Hematopoietic multipotent progenitor cell treated with erythropoietin and hydrocortisone succinate and interleukin-3 and kit ligand, for 8 days (in vitro differentiated cells): ENCODE results near the gene NCS1.
A peak's percentile ranks its signal among the peaks of the same experiment; 100 is the strongest.

Experiments used
- DNase-seq: peaks from one replicate; pipeline ENCODE4 v3.0.0-alpha.2; 2015

NCS1 gene

GRCh38 chr9:130172161-130172857 lies at the start of gene NCS1:
TSS of gene NCS1 (plus strand) at chr9:130172404. CDS start at chr9:130172664, 260 bp downstream.
- peak; percentile 59 for DNase-seq

DNA sequence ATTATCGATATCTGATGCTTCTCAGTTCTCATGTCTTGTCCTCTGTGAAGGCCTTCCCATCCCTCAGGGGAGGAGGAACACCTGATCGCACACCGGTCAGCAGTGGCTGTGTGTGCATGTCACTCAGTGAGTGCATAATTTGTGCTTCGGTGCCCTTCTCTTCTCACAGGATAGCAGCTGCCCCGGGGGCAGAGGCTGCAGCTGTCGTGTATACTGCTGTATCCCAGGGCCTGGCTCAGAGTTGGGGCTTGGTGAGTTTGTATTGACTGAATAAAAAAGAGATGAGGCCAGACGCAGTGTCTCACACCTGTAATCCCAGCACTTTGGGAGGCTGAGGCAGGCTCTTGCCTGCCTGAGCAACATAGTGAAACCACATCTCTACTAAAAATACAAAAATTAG lies 49.7 kb upstream of the NCS1 start:
- no peak for DNase-seq

GRCh38 chr9:130124085-130124860 lies 47.9 kb upstream of the NCS1 start:
- DNase-seq: no peak

GRCh38 chr9:130126721-130127433 lies 45.3 kb upstream of the NCS1 start:
- no peak for DNase-seq

DNA sequence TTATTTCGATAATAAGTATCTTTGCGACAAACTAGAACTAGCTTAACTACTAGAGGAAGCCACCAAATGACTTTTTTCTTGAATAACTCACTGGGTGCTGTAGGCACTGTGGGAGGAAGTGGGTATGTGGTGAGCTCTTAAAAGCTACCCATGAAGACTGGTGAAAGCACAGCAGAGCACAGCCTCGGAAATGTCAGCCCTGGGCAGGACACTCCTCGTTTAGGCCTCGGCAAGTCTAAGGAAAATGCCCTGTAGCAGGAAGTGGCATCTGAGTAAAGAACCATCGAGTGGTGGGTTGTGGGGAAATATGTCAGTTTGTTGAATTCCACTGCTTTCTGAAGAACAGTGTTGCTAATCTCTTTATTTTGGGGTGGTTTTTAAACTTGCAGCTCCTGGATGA lies 44.0 kb upstream of the NCS1 start:
- peak; percentile 41 for DNase-seq

GRCh38 chr9:130128733-130129431 lies 43.3 kb upstream of the NCS1 start:
- DNase-seq: peak; percentile 98

DNA sequence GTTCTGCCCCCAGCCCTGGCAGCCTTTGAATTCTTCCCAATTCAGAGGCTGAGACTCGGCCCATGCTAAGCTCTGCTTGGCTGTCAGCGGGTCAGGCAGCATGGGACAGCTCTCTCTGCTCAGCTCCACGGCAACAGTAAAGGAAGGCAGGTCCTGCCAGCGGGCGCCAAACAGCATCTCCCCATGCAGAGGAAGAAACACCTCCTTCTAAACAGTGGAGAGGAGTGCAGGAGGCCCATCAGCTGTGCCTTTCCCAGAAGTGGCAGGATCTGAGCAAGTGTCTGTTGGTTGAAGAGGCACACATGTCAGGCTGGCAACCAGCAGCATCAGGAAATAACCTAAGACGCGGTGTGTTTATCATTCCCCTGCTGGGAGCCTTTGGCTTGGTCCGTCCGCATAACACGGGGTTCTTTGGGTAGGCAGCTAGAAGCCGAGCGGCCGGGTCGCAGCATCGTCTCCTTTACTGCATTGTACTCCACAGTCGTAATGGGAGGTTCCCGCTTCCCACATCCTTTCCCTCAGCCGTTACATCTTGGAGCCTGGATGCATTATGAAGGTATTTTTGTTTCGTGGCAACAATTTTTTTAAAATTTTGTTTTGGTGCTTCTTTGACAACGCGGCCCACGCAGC lies 42.7 kb upstream of the NCS1 start:
- no peak for DNase-seq

DNA sequence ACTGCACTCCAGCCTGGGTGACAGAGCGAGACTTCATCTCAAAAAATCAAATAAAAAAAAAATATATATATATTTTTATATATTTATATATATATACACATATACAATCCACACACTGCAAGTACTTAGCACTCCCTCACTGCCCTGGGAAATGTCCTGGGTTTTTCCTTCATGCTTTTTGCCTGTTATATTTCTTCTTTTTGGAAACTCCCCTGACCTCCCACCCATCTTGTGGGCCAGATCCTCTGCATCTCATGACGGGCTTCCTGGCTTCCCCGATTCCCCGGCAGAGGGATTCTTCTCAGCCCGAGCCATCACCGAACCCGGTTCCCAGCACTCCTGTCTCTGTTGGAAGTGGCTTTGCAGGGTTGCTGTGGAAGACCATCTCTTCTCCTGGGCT lies 39.5 kb upstream of the NCS1 start:
- DNase-seq: no peak

DNA sequence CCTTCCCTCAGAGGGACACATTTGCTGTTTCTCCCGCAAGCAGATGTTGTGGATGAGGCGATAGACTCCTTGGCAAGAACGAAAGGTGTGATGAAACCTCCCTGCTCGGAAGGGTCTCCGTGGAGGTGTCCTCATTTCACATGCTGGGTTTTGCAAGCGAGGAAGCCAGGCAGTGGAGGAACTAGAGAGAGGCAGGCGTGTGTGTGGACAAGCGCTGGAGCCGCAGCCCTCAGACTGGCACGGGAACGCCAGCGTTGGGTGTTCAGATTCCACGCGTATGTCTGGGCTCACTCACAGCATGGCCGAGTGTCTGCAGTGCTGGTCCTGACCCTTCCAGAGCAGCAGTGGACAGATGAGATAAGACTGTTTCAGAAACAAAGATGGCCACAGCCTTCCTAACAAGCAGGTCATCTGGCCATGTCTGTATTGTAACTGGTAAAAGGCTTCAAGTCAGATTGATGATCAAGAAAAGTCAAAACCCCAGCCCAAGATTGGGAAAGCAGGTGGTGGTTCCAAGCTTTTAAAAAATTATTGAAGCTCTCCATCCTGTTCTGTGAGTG lies 35.0 kb upstream of the NCS1 start:
- DNase-seq: no peak

DNA sequence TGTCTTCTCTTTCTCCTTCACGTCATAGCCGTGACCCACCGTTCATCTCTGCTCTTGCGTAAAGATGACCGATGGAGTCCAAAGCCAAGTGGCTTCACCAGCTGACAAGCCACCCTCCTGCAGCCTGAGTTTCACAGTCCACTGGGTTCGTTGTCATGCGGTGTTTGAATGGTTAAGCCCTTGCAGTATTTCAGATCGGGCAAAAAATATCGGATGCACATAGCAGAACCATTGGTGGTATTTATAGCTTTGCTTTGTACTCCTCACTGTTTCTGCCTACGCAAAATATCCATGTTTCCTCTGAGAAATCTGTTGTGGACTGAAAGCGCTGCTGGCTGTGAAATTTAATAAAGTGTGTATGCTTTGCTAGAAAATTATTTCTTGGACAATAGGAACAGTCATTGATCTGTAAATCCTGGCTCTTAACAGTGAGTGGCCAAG lies 34.5 kb upstream of the NCS1 start:
- DNase-seq: no peak

DNA sequence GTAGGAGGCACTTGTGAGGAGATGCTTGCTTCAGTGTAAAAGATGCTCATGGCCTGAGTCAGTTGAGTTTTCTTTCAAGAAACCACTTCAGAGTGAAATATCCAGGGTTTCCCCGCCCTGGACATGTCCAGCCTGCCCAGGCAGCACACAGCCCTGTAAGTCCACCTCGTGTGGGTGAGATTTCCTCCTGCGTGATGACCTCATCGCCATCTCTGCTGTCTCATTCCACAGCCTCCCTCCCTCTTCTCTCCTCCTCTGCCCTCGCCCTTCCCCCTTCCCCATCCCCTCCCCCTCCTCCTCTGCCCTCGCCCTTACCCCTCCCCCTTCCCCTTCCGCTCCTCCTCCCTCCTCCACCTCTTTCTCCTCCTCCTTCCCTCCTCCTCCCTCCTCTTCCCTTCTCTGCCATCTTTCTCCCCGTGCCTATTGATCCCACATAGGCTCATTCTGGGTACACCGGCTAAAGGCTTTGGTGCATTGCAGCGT lies 34.0 kb upstream of the NCS1 start:
- no peak for DNase-seq

DNA sequence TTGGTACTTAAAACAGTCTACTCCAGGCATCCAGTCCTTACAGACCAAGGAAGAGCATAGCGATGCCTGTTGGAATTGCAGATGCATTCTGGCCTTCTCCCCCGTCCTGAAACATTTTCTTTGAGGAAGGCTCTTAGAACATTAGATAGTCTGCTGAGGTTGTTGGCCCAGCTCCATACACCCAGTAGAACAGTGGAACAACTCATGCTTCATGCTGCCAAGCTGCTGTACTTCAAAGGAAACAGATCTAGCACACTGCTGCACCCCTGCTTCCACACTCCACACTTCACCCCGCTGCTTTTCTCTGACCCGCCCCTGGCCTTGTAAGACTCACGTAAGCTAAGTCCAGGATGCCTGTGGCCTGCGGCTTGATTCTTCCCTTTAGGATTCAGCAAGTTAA lies 33.4 kb upstream of the NCS1 start:
- peak; percentile 61 for DNase-seq

DNA sequence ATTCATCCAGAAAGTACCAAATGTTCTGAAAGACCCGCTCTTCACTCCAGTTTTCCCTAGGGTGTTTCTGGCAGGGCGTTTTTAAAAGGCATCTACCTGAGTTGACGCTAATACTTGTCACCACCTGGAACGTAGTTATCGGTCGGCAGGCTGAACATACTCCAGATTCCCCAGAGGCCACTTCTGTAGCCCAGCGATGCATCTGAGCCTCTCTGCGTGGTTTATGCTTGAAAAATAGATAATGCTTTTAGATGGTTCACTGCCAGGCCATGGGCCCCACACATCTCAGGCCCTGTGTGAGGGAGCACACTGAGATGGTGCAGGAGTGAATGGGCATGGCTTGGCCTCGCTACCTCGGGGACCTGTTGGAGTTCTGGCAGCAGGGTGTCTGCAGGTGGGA lies 33.0 kb upstream of the NCS1 start:
- DNase-seq: no peak

DNA sequence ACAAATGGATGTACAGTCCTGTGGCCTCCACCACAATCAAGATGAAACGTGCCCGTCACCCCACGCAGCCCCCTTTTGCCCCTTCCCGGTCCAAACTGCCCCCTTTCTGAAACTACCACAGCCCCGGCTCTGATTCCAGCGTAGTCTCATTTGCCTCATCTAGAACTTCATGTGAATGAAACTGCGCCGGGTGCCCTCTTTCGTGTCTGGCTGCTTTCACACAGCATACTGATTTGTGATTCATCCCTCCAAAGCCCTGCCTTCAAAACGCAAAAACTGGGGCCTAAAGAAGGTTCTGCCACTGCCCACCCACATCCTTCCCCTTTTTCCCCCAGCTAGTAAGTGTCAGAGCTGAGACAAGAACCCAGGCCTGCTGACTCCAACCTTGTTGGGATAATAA lies 31.5 kb upstream of the NCS1 start:
- no peak for DNase-seq

DNA sequence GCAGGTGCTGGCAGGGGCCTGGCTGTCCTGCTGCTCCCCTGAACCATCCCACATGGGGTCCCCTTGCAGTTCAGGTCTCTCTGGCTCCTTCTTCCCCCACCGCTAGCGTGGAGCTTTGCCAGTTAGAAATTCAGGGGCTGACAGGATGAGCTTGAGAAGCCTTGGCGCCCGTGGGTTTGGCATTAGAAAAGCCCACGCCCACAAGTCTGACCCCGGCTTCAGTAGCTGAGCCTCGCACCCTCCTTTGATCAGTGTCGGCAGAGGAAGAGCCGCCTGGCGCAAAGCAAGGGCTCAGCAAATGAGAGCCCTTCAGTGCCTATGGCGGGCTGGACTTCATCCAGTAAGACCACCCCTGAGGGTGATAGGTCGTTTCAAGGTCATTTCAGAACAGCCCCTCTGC lies 30.1 kb upstream of the NCS1 start:
- no peak for DNase-seq

DNA sequence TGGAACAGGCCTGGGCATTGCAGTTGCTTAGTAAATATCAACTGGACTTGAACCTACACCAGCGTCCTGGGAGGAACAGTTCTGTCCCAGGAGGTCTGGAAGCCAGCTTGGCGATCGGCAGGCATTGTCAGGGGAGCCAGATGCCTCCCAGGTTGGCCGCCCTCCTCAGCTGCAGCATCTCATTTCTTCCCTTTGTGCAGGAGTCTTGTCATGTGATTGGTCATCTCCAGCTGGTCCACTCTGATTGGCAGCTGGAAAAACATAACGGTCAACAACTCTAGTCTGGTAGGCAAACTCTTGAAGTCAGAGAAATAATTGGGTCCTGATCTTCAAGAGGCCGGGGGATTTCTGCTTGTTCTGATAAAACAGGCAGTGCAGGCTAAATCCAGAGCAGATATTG lies 29.6 kb upstream of the NCS1 start:
- DNase-seq: no peak

GRCh38 chr9:130143279-130143893 lies 28.8 kb upstream of the NCS1 start:
- no peak for DNase-seq

GRCh38 chr9:130143958-130144366 lies 28.2 kb upstream of the NCS1 start:
- no peak for DNase-seq

- DNase-seq: peak; percentile 36
Measured at GRCh38 chr9:130144703-130145102, 27.5 kb upstream of the NCS1 start.

DNA sequence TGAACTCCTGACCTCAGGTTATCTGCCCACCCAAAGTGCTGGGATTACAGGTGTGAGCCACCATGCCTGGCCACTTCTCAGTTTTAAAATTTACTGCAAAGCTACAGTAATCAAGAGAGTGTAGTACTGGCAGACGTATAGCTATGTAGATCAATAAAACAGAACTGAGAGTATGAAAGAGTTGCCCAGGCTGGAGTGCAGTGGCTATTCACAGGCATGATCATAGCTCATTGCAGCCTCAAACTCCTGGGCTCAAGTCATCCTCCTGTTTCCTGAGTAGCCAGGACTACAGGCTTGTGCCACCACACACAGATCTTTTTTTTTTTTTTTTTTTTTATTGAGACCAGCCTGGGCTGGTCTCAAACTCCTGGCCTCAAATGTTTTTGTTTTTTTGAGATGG lies 26.5 kb upstream of the NCS1 start:
- no peak for DNase-seq

- no peak for DNase-seq
Measured at GRCh38 chr9:130147198-130147597, 25.0 kb upstream of the NCS1 start.

DNA sequence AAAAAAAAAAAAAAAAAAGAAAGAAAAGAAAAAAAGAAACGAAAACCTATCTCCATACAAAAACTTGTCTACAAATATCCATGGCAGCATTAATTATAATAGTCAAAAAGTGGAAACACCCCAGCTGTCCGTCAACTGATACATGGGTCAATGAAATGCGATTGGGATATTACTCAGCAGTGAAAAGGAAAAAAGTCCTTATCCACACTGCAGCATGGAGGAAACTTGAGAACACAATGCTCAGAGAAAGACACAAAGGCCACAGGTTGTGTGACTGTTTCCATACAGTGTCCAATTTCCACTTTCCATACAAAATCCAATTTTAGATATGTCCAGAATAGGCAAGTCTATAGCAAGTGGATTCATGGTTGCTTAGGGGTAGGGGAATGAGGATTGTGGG lies 24.3 kb upstream of the NCS1 start:
- no peak for DNase-seq
